SK-N-SH treated with all-trans-retinoic acid at 6 μM for 48 hours (cell line): ENCODE results near the gene KRTAP12-2.

Source experiments
- ATAC-seq: fragments of 200-7000 bp; cut with Tn5 transposase; 3 replicates; pipeline ENCODE4 v1.9.1; 2020; ENCODE audit warnings: mild to moderate bottlenecking, moderate library complexity
- ARNTL ChIP-seq: fragments of 450-650 bp; formaldehyde crosslinking; IDR thresholded peaks from 2 replicates; pipeline ENCODE4 v1.5.0; 2020; ENCODE audit warnings: low read depth, mild to moderate bottlenecking, moderate library complexity, borderline replicate concordance
- BACH2 ChIP-seq: fragments of 250-450 bp; sonication (Bioruptor Pico); IDR thresholded peaks from 2 replicates; pipeline ENCODE4 v1.9.0; 2021; ENCODE audit warnings: mild to moderate bottlenecking, borderline replicate concordance
- CREB5 ChIP-seq: fragments of 250-450 bp; sonication (Bioruptor Pico); IDR thresholded peaks from 2 replicates; pipeline ENCODE4 v1.5.1; 2020; ENCODE audit warnings: low read depth, mild to moderate bottlenecking, moderate library complexity
- CSDC2 ChIP-seq: fragments of 250-450 bp; sonication (Bioruptor Pico); IDR thresholded peaks from 2 replicates; pipeline ENCODE4 v1.5.0; 2020; ENCODE audit warnings: mild to moderate bottlenecking, moderate library complexity
- CSRNP3 ChIP-seq: fragments of 250-450 bp; sonication (Bioruptor Pico); IDR thresholded peaks from 2 replicates; pipeline ENCODE4 v1.5.1; 2021; ENCODE audit warnings: mild to moderate bottlenecking, moderate library complexity
- GLIS3 ChIP-seq: fragments of 250-450 bp; sonication (Bioruptor Pico); IDR thresholded peaks from 2 replicates; pipeline ENCODE4 v1.5.0; 2020; ENCODE audit warnings: mild to moderate bottlenecking, moderate library complexity
- ISL1 ChIP-seq: fragments of 250-450 bp; sonication (Bioruptor Pico); IDR thresholded peaks from 2 replicates; pipeline ENCODE4 v2.1.2; 2022; ENCODE audit warnings: mild to moderate bottlenecking, moderate library complexity
- OSR1 ChIP-seq: fragments of 250-450 bp; sonication (Bioruptor Pico); IDR thresholded peaks from 2 replicates; pipeline ENCODE4 v1.8.0; 2022; ENCODE audit warnings: moderate library complexity, mild to moderate bottlenecking, inconsistent platforms
- PATZ1 ChIP-seq: fragments of 250-450 bp; sonication (Bioruptor Pico); IDR thresholded peaks from 2 replicates; pipeline ENCODE4 v1.8.0; 2020; ENCODE audit warnings: mild to moderate bottlenecking, moderate library complexity, borderline replicate concordance
- POU6F1 ChIP-seq: fragments of 250-450 bp; sonication (Bioruptor Pico); IDR thresholded peaks from 2 replicates; pipeline ENCODE4 v1.8.0; 2021; ENCODE audit warnings: low read depth, mild to moderate bottlenecking, moderate library complexity, borderline replicate concordance
- PPARA ChIP-seq: fragments of 250-450 bp; sonication (Bioruptor Pico); IDR thresholded peaks from 2 replicates; pipeline ENCODE4 v1.5.0; 2020; ENCODE audit warnings: mild to moderate bottlenecking, borderline replicate concordance
- SNAI2 ChIP-seq: fragments of 250-450 bp; sonication (Bioruptor Pico); IDR thresholded peaks from 2 replicates; pipeline ENCODE4 v1.5.0; 2020; ENCODE audit warnings: mild to moderate bottlenecking, moderate library complexity
- TCF4 ChIP-seq: fragments of 250-450 bp; sonication (Bioruptor Pico); IDR thresholded peaks from 2 replicates; pipeline ENCODE4 v1.8.0; 2021; ENCODE audit warnings: mild to moderate bottlenecking, moderate library complexity, borderline replicate concordance
- TOX ChIP-seq: fragments of 250-450 bp; sonication (Bioruptor Pico); IDR thresholded peaks from 2 replicates; pipeline ENCODE4 v1.8.0; 2021; ENCODE audit warnings: mild to moderate bottlenecking, moderate library complexity, borderline replicate concordance
- ZFP3 ChIP-seq: fragments of 250-450 bp; sonication (Bioruptor Pico); IDR thresholded peaks from 2 replicates; pipeline ENCODE4 v1.5.0; 2020; ENCODE audit warnings: mild to moderate bottlenecking, moderate library complexity
- ZFP30 ChIP-seq: fragments of 450-650 bp; formaldehyde crosslinking; IDR thresholded peaks from 2 replicates; pipeline ENCODE4 v1.5.0; 2022; ENCODE audit warnings: mild to moderate bottlenecking, moderate library complexity
- ZNF565 ChIP-seq: fragments of 450-650 bp; formaldehyde crosslinking; conservative IDR thresholded peaks from 2 replicates; pipeline ENCODE4 v1.5.0; 2020; ENCODE audit warnings: low read depth, mild to moderate bottlenecking, moderate library complexity
- ZNF70 ChIP-seq: fragments of 450-650 bp; formaldehyde crosslinking; IDR thresholded peaks from 2 replicates; pipeline ENCODE4 v1.5.0; 2020; ENCODE audit warnings: mild to moderate bottlenecking, moderate library complexity
- ZNF8 ChIP-seq: fragments of 450-650 bp; formaldehyde crosslinking; IDR thresholded peaks from 2 replicates; pipeline ENCODE4 v1.5.0; 2020; ENCODE audit warnings: mild to moderate bottlenecking, moderate library complexity

KRTAP12-2 gene

GRCh38 chr21:44653123-44653522, 13.6 kb downstream of the KRTAP12-2 start:
- ATAC-seq = no peak
- no peak for TF ChIP-seq ISL1 (CRISPR knock-in tag)
- no peak for TF ChIP-seq PPARA
- TF ChIP-seq ZFP3 = no peak
- TF ChIP-seq ZFP30 = no peak
- TF ChIP-seq ZNF8 (CRISPR knock-in tag) = no peak
- TF ChIP-seq OSR1 (CRISPR knock-in tag) = no peak
- TF ChIP-seq CREB5 (CRISPR knock-in tag) = no peak
- TF ChIP-seq ZNF70 (CRISPR knock-in tag) = no peak
- TF ChIP-seq PATZ1 (CRISPR knock-in tag) = no peak
- TF ChIP-seq ZNF565 (CRISPR knock-in tag) = no peak
- no peak for TF ChIP-seq GLIS3 (CRISPR knock-in tag)

GRCh38 chr21:44650973-44651675, 15.6 kb downstream of the KRTAP12-2 start:
- ATAC-seq = no peak
- TF ChIP-seq CSDC2 = no peak
- no peak for TF ChIP-seq ISL1 (CRISPR knock-in tag)
- no peak for TF ChIP-seq TOX (CRISPR knock-in tag)
- no peak for TF ChIP-seq ZNF70 (CRISPR knock-in tag)
- no peak for TF ChIP-seq OSR1 (CRISPR knock-in tag)
- TF ChIP-seq BACH2 = no peak
- no peak for TF ChIP-seq SNAI2 (CRISPR knock-in tag)
- TF ChIP-seq TCF4 (CRISPR knock-in tag) = no peak
- TF ChIP-seq PATZ1 (CRISPR knock-in tag) = no peak
- TF ChIP-seq POU6F1 (CRISPR knock-in tag) = no peak
- no peak for TF ChIP-seq CSRNP3 (CRISPR knock-in tag)
- no peak for TF ChIP-seq ZNF565 (CRISPR knock-in tag)
- TF ChIP-seq ZNF8 (CRISPR knock-in tag) = no peak
- no peak for TF ChIP-seq ARNTL (CRISPR knock-in tag)

- no peak for ATAC-seq
- no peak for TF ChIP-seq GLIS3 (CRISPR knock-in tag)
- TF ChIP-seq POU6F1 (CRISPR knock-in tag) = no peak
- no peak for TF ChIP-seq TCF4 (CRISPR knock-in tag)
- TF ChIP-seq ZNF565 (CRISPR knock-in tag) = no peak
- TF ChIP-seq OSR1 (CRISPR knock-in tag) = no peak
- TF ChIP-seq ZNF70 (CRISPR knock-in tag) = no peak
- no peak for TF ChIP-seq BACH2
- no peak for TF ChIP-seq PATZ1 (CRISPR knock-in tag)
- TF ChIP-seq ZFP30 = no peak
- no peak for TF ChIP-seq ZFP3
- no peak for TF ChIP-seq ZNF8 (CRISPR knock-in tag)
- TF ChIP-seq CREB5 (CRISPR knock-in tag) = no peak
- no peak for TF ChIP-seq ISL1 (CRISPR knock-in tag)
- no peak for TF ChIP-seq PPARA
- no peak for TF ChIP-seq SNAI2 (CRISPR knock-in tag)
These were observed 16.3 kb downstream of the KRTAP12-2 start for GRCh38 chr21:44650265-44650972.
